ENCODE measurements around the gene FRMPD4. TPM values are rescaled to one million over a fixed set of nuclear protein-coding genes. Genes with fewer than 3 reads are reported as not detected.

FRMPD4 gene
- total and polyA plus RNA-seq, 12 donors, result under 0.01 to 0.06 (median 0.02) TPM; not detected in 7

- intact Hi-C loops (cut with DNase I), result no loop called here
- Histone ChIP-seq H3K27me3 (peaks cover 9% of the 10 kb centered on the region), H3K36me3 (replicated peaks in 1 of 2) (no peaks in the 10 kb centered on the region), H3K4me1 (replicated peaks in 1 of 2) (no peaks in the 10 kb centered on the region), H3K4me3 (no peak overlapping the region), H3K27ac (no peak overlapping the region), H3K9me3 (replicated peaks in 1 of 3) (no peaks in the 10 kb centered on the region)
- TF ChIP-seq, protein P1, sequence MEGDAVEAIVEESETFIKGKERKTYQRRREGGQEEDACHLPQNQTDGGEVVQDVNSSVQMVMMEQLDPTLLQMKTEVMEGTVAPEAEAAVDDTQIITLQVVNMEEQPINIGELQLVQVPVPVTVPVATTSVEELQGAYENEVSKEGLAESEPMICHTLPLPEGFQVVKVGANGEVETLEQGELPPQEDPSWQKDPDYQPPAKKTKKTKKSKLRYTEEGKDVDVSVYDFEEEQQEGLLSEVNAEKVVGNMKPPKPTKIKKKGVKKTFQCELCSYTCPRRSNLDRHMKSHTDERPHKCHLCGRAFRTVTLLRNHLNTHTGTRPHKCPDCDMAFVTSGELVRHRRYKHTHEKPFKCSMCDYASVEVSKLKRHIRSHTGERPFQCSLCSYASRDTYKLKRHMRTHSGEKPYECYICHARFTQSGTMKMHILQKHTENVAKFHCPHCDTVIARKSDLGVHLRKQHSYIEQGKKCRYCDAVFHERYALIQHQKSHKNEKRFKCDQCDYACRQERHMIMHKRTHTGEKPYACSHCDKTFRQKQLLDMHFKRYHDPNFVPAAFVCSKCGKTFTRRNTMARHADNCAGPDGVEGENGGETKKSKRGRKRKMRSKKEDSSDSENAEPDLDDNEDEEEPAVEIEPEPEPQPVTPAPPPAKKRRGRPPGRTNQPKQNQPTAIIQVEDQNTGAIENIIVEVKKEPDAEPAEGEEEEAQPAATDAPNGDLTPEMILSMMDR (IDR thresholded peaks at IDR 0.05), result no peak
- TF ChIP-seq POLR2A (IDR thresholded peaks at IDR 0.05), result no peak
- no peak for DNase-seq
Measured at GRCh38 chrX:12615061-12615460, 476.8 kb downstream of the FRMPD4 start.

- Histone ChIP-seq H3K9me3 (replicated peaks in 1 of 3) (no peaks in the 10 kb centered on the region), H3K4me1 (replicated peaks in 1 of 2) (no peaks in the 10 kb centered on the region), H3K27ac (no peak overlapping the region), H3K27me3 (peaks cover 9% of the 10 kb centered on the region), H3K4me3 (no peak overlapping the region), H3K36me3 (replicated peaks in 1 of 2) (no peaks in the 10 kb centered on the region)
- DNase-seq, result no peak
- TF ChIP-seq POLR2A (IDR thresholded peaks at IDR 0.05), result no peak
- TF ChIP-seq, protein P1 (IDR thresholded peaks at IDR 0.05), result no peak
- intact Hi-C loops (cut with DNase I), result no loop called here
Measured at GRCh38 chrX:12617241-12617640, 479.0 kb downstream of the FRMPD4 start.

DNA sequence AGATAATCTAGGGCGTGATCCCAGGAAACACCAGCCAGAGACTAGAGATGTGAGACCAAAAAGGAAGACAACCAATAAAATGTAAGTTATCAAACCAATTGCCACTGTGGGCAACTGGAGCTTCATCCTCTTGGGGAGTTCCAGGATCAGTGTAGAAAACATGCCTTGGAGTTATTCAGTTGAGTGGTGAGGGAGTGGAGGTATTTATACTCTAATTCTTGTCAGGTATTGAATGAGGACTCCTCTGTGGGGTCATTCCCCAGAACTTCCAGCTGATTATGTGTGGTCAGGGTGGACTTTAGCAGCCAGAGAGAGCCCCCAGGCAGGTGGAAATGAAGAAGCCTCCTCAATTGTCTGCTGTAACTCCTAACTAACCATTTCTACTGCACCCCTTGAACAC is 509.0 kb downstream of the FRMPD4 start:
- Histone ChIP-seq H3K4me3 (no peak overlapping the region), H3K9me3 (replicated peaks in 1 of 3) (no peaks in the 10 kb centered on the region), H3K27me3 (peaks cover 11% of the 10 kb centered on the region), H3K4me1 (replicated peaks in 1 of 2) (no peaks in the 10 kb centered on the region), H3K27ac (no peak overlapping the region), H3K36me3 (replicated peaks in 1 of 2) (no peaks in the 10 kb centered on the region)
- DNase-seq, result no peak
- WGBS, 4 donors, result 65 to 74% (median 71%) methylated on average over 1 of the region's 1 CpG
- TF ChIP-seq POLR2A (IDR thresholded peaks at IDR 0.05), result no peak
- TF ChIP-seq, protein P1 (IDR thresholded peaks at IDR 0.05), result no peak
- intact Hi-C loops (cut with DNase I), result no loop called here

DNA sequence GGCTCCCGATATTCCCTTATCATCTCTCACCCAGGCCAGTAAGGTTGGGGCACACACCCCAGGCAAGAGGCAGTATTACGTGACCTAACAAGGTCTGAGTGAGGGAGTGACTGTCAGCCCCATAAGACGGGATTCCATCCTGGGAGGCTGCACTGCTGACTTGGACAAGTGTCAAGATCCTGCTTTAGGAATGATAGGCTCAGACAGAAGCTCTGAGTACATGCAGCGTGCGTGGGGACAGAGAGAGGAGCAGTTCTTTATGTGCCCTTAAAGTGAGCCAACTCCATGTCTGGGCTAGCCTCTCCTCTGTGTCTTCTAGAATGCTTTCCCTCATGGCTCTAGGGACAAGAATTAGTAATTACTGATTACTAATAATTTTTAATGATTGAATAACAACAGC is 510.7 kb downstream of the FRMPD4 start:
- Histone ChIP-seq H3K4me1 (replicated peaks in 1 of 2) (no peaks in the 10 kb centered on the region), H3K27me3 (peaks cover 10% of the 10 kb centered on the region), H3K27ac (no peak overlapping the region), H3K9me3 (replicated peaks in 1 of 3) (no peaks in the 10 kb centered on the region), H3K36me3 (replicated peaks in 1 of 2) (no peaks in the 10 kb centered on the region), H3K4me3 (no peak overlapping the region)
- intact Hi-C loops (cut with DNase I), result no loop called here
- 49 to 63% (median 55%) methylated on average over 4 to 5 of the region's 5 CpGs for WGBS, 4 donors
- no peak for DNase-seq
- TF ChIP-seq POLR2A (IDR thresholded peaks at IDR 0.05), result no peak
- TF ChIP-seq, protein P1 (IDR thresholded peaks at IDR 0.05), result no peak

Data from adrenal gland (tissue), 12 donors.